ENCODE results near the gene CSF1.

CSF1 gene

DNA sequence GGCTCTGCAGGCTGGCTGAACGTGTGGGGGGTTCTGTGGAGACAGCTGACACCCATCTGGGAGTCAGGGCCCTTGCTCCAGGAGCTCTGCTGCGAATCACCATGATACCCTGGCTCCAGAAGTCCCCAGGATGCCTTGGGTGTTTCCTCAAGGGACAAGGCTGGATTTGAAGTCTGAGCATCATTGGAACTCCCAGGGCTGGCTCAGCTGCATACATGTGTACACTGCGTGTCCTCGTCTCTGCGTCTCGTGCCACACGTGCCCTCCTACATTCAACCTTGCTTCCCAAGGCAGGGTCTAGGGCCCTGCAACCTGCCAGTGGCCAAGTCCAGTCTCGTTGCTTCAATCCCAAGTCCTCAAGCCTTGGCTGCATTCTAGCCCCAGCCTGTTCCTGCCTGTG is 11.7 kb downstream of the CSF1 start:
- no peak for DNase-seq (ENCODE audit: low read depth)
- TF ChIP-seq CTCF (IDR thresholded peaks at IDR 0.05; ENCODE audit: insufficient read depth, low read depth, low read length, missing control alignments): no peak
- H3K4me3 ChIP-seq (ENCODE audit: low read length): no peak overlapping the region

DNA sequence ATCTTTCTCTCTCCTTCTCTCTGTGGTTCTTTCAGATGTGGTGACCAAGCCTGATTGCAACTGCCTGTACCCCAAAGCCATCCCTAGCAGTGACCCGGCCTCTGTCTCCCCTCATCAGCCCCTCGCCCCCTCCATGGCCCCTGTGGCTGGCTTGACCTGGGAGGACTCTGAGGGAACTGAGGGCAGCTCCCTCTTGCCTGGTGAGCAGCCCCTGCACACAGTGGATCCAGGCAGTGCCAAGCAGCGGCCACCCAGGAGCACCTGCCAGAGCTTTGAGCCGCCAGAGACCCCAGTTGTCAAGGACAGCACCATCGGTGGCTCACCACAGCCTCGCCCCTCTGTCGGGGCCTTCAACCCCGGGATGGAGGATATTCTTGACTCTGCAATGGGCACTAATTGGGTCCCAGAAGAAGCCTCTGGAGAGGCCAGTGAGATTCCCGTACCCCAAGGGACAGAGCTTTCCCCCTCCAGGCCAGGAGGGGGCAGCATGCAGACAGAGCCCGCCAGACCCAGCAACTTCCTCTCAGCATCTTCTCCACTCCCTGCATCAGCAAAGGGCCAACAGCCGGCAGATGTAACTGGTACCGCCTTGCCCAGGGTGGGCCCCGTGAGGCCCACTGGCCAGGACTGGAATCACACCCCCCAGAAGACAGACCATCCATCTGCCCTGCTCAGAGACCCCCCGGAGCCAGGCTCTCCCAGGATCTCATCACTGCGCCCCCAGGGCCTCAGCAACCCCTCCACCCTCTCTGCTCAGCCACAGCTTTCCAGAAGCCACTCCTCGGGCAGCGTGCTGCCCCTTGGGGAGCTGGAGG is 12.7 kb downstream of the CSF1 start:
- no peak overlapping the region for H3K4me3 ChIP-seq (ENCODE audit: low read length)
- peak; percentile 8 for TF ChIP-seq CTCF (IDR thresholded peaks at IDR 0.05; ENCODE audit: insufficient read depth, low read depth, low read length, missing control alignments)
- no peak for DNase-seq (ENCODE audit: low read depth)

DNA sequence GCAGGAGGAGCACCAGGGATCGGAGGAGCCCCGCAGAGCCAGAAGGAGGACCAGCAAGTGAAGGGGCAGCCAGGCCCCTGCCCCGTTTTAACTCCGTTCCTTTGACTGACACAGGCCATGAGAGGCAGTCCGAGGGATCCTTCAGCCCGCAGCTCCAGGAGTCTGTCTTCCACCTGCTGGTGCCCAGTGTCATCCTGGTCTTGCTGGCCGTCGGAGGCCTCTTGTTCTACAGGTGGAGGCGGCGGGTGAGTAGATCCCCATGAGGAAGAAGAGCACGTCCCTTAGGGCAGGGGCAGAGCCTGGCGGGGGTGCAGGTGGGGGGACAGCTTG is 13.3 kb downstream of the CSF1 start:
- DNase-seq (ENCODE audit: low read depth): no peak
- no peak overlapping the region for H3K4me3 ChIP-seq (ENCODE audit: low read length)
- no peak for TF ChIP-seq CTCF (IDR thresholded peaks at IDR 0.05; ENCODE audit: insufficient read depth, low read depth, low read length, missing control alignments)

DNA sequence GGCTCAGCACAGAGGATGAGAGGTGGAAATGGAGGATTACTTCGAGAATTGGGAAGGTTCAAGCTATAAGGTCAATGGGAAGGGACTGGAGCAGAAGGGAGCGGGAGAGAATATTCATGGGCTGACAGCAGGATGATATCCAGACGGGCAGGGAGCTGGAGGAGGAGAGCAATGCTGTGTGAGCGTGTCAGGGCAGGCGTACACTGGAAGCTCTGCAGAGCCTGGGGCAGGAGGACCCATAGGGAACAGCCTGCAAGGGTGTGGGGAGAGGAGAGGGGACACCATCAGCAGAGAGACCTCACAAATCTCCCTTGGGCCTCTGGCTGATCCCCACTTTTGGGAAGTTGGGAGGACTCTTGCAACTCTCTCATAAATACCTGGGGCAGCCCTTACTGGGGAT is 13.7 kb downstream of the CSF1 start:
- no peak overlapping the region for H3K4me3 ChIP-seq (ENCODE audit: low read length)
- no peak for TF ChIP-seq CTCF (IDR thresholded peaks at IDR 0.05; ENCODE audit: insufficient read depth, low read depth, low read length, missing control alignments)
- DNase-seq (ENCODE audit: low read depth): peak; percentile 72

DNA sequence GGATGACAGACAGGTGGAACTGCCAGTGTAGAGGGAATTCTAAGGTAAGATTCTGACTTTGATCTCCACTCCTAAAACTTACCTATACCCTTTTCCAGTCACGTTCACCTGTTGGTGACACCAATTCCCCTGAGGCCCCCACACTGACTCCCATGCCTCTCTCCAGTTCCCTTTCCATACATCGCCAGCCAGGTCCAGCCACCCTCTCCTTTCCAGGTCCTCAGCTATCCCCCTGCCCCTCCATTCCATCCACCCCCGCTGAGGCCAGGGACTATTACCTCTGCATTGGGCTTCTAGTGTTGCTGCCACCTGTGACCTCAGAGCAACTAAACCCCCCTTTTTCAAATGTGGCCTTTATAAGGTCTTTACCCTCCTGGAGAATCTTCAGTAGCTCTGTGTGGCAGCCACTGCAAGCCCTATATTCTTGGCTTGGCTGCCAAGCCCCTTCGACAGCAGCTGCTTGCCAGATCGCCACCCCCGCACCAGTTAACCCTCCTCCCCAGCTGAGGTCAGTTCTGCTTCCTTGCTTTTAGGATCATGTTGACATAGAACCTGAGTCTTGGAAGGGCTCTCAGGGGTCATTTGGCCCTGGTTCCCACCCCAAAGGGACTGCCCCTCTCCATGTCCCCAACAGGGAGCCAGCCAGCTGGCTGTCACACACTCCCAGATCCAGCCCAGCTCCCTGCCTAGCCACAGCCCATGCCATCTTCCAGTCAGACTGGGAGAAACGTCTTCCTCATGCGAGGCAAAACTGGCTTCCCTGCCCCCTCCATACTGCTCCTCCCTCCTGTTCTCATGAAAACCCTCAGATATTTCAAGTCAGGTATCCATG is 14.7 kb downstream of the CSF1 start:
- TF ChIP-seq CTCF (IDR thresholded peaks at IDR 0.05; ENCODE audit: insufficient read depth, low read depth, low read length, missing control alignments): no peak
- no peak overlapping the region for H3K4me3 ChIP-seq (ENCODE audit: low read length)
- DNase-seq (ENCODE audit: low read depth): no peak

GRCh38 chr1:109926662-109927300 is 16.1 kb downstream of the CSF1 start:
- peak; percentile 72 for DNase-seq (ENCODE audit: low read depth)
- TF ChIP-seq CTCF (IDR thresholded peaks at IDR 0.05; ENCODE audit: insufficient read depth, low read depth, low read length, missing control alignments): no peak
- H3K4me3 ChIP-seq (ENCODE audit: low read length): no peak overlapping the region

Measured in epithelial cell of esophagus (primary cell).